ENCODE measurements around the gene OGT. TPM values are rescaled to one million over a fixed set of nuclear protein-coding genes. Genes with fewer than 3 reads are reported as not detected.
"Not testable (repeated sequence)": the region's sequence is repeated elsewhere in the genome, so short reads cannot be mapped to it uniquely, and the experiment has no call there.

OGT gene
- total RNA-seq, 1 donor from 2014 or later = 206 TPM

GRCh38 chrX:71609095-71609750 is 76.3 kb downstream of the OGT start:
- no peak for DNase-seq (ENCODE audit: low spot score in 2 of 2, unreplicated experiment in 2 of 2)
- Mint-ChIP-seq H3K27me3 (ENCODE audit: low read depth) (no peaks in the 10 kb centered on the region), H3K27ac (no peak overlapping the region), H3K4me1 (no peaks in the 10 kb centered on the region), H3K36me3 (peaks cover 32% of the 10 kb centered on the region), H3K9me3 (peaks cover 18% of the 10 kb centered on the region), H3K4me3 (no peak overlapping the region)
- no peak for TF ChIP-seq CTCF (IDR thresholded peaks at IDR 0.05; ENCODE audit: unreplicated experiment)

GRCh38 chrX:71611736-71612135 is 78.8 kb downstream of the OGT start:
- not testable (repeated sequence) for H3K4me3 Mint-ChIP-seq; H3K4me1 Mint-ChIP-seq; DNase-seq (ENCODE audit: low spot score in 2 of 2, unreplicated experiment in 2 of 2); H3K27me3 Mint-ChIP-seq (ENCODE audit: low read depth); H3K27ac Mint-ChIP-seq
- Mint-ChIP-seq H3K9me3 (peaks cover 11% of the 10 kb centered on the region), H3K36me3 (peaks cover 24% of the 10 kb centered on the region)

- Mint-ChIP-seq H3K36me3 (peaks cover 24% of the 10 kb centered on the region), H3K4me3 (no peak overlapping the region), H3K4me1 (no peaks in the 10 kb centered on the region), H3K27ac (no peak overlapping the region), H3K27me3 (ENCODE audit: low read depth) (no peaks in the 10 kb centered on the region), H3K9me3 (peaks cover 11% of the 10 kb centered on the region)
- no peak for TF ChIP-seq CTCF (IDR thresholded peaks at IDR 0.05; ENCODE audit: unreplicated experiment)
- DNase-seq (ENCODE audit: low spot score in 2 of 2, unreplicated experiment in 2 of 2) = no peak
These were observed 79.4 kb downstream of the OGT start for GRCh38 chrX:71612256-71612655.

GRCh38 chrX:71615056-71615455 is 82.2 kb downstream of the OGT start:
- Mint-ChIP-seq H3K9me3 (peaks cover 1% of the 10 kb centered on the region), H3K4me3 (no peak overlapping the region), H3K27ac (no peak overlapping the region), H3K4me1 (no peaks in the 10 kb centered on the region), H3K27me3 (ENCODE audit: low read depth) (no peaks in the 10 kb centered on the region), H3K36me3 (peaks cover 15% of the 10 kb centered on the region)
- no peak for DNase-seq (ENCODE audit: low spot score in 2 of 2, unreplicated experiment in 2 of 2)
- no peak for TF ChIP-seq CTCF (IDR thresholded peaks at IDR 0.05; ENCODE audit: unreplicated experiment)

GRCh38 chrX:71615954-71616353 is 83.0 kb downstream of the OGT start:
- H3K27ac Mint-ChIP-seq = no peak overlapping the region
- H3K27me3 Mint-ChIP-seq (ENCODE audit: low read depth) = no peaks in the 10 kb centered on the region
- peaks cover 11% of the 10 kb centered on the region for H3K36me3 Mint-ChIP-seq
- peaks cover 9% of the 10 kb centered on the region for H3K9me3 Mint-ChIP-seq
- no peak overlapping the region for H3K4me3 Mint-ChIP-seq
- no peak for TF ChIP-seq CTCF (IDR thresholded peaks at IDR 0.05; ENCODE audit: unreplicated experiment)
- DNase-seq (ENCODE audit: low spot score in 2 of 2, unreplicated experiment in 2 of 2) = no peak
- H3K4me1 Mint-ChIP-seq = no peaks in the 10 kb centered on the region

- Mint-ChIP-seq H3K4me1 (no peaks in the 10 kb centered on the region), H3K9me3 (peaks cover 9% of the 10 kb centered on the region), H3K27ac (no peak overlapping the region), H3K36me3 (peaks cover 8% of the 10 kb centered on the region), H3K27me3 (ENCODE audit: low read depth) (no peaks in the 10 kb centered on the region), H3K4me3 (no peak overlapping the region)
- TF ChIP-seq CTCF (IDR thresholded peaks at IDR 0.05; ENCODE audit: unreplicated experiment) = no peak
- no peak for DNase-seq (ENCODE audit: low spot score in 2 of 2, unreplicated experiment in 2 of 2)
These were observed 84.0 kb downstream of the OGT start for GRCh38 chrX:71616672-71617529.
